Measurements from ENCODE around the gene SLC2A13. TPM values are rescaled to one million over a fixed set of nuclear protein-coding genes. Genes with fewer than 3 reads are reported as not detected.
"Not testable (repeated sequence)": the region's sequence is repeated elsewhere in the genome, so short reads cannot be mapped to it uniquely, and the experiment has no call there.

Gene SLC2A13
- polyA plus RNA-seq, 3 donors = 1.7 to 3.5 (median 2.6) TPM

- 69 to 75% (median 74%) methylated on average over 2 of the region's 2 CpGs for WGBS, 3 donors
- H3K27ac ChIP-seq (ENCODE audit: low read depth, low read length) = no peak overlapping the region
Measured at GRCh38 chr12:39805651-39806050, 300.2 kb downstream of the SLC2A13 start.

DNA sequence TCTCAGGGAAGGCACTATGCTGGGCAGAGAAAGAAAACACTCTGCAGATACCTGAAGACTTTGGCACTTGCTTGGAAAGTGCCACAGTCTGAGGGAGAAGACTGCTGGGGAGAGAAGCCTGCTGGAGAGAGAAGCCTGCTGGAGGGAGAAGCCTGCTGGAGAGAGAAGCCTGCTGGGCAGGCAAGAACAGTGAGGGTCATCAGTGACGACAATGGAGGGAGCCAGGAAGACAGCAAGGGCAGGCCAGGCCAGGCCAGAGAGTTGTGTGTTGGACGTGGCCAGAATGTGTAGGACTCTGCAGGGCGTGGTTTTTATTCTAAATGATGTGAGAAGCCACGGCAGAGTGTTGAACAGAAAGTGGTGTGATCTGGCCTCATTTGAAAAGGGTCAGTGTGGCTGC, 301.0 kb downstream of the SLC2A13 start:
- H3K27ac ChIP-seq (ENCODE audit: low read depth, low read length) = no peak overlapping the region
- WGBS, 3 donors = 70 to 84% (median 72%) methylated on average over 4 of the region's 4 CpGs

DNA sequence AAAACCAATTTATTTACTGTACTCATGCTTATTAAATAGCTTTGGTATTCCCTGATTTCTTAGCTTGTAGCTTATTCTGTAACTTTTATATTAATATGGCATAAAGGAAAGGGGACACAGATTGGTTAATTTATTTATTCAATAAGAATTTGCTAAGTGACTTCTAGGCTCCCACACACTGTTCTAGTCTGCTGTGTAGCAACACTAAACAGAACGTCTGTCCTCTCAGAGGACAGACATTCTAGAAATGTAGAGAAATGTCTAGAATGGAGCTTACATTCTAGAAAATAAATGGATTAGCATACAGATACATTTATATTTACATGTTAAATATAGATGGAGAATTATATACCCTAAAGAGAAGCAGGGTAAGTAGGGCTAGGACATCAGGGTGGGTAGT, 301.4 kb downstream of the SLC2A13 start:
- H3K27ac ChIP-seq (ENCODE audit: low read depth, low read length) = no peak overlapping the region
- WGBS, 3 donors = 74 to 80% (median 76%) methylated on average over 1 of the region's 1 CpG

GRCh38 chr12:39803151-39803550, 302.7 kb downstream of the SLC2A13 start:
- whole genome bisulfite sequencing, 3 donors = 64 to 80% (median 77%) methylated on average over 2 of the region's 2 CpGs
- H3K27ac ChIP-seq (ENCODE audit: low read depth, low read length) = no peak overlapping the region

- no peak overlapping the region for H3K27ac ChIP-seq (ENCODE audit: low read depth, low read length)
- WGBS, 3 donors = 91 to 99% (median 92%) methylated on average over 4 of the region's 4 CpGs
Measured at GRCh38 chr12:39798977-39799376, 306.9 kb downstream of the SLC2A13 start.

DNA sequence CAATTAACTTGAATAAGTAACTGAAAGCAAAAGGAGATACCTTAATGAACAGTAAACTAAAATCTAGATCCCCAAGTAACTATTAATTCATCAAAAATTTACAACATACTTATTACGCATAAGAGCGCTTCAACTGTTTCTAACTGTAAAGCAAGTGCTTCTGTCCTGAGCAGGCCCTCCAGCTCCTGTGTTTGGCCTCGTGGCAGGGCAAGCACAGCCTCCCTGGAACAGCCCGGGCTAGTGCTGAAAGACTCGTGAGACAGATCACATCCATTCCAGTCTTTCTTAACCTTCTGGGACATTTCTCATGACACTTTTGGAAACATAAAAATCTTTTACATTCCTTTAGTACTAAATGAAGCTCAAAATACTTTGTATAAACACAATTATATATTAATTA, 307.5 kb downstream of the SLC2A13 start:
- 79 to 93% (median 87%) methylated on average over 5 of the region's 5 CpGs for WGBS, 3 donors
- H3K27ac ChIP-seq (ENCODE audit: low read depth, low read length) = no peak overlapping the region

- H3K27ac ChIP-seq (ENCODE audit: low read depth, low read length) = no peak overlapping the region
- 90 to 94% (median 94%) methylated on average over 2 of the region's 2 CpGs for WGBS, 3 donors
Measured at GRCh38 chr12:39795481-39795880, 310.4 kb downstream of the SLC2A13 start.

- no peak overlapping the region for H3K27ac ChIP-seq (ENCODE audit: low read depth, low read length)
- WGBS, 3 donors = 86 to 88% (median 88%) methylated on average over 1 of the region's 1 CpG
Measured at GRCh38 chr12:39792938-39793337, 312.9 kb downstream of the SLC2A13 start.

GRCh38 chr12:39788239-39788638, 317.6 kb downstream of the SLC2A13 start:
- WGBS, 3 donors = 93 to 94% (median 94%) methylated on average over 2 of the region's 2 CpGs
- no peak overlapping the region for H3K27ac ChIP-seq (ENCODE audit: low read depth, low read length)

DNA sequence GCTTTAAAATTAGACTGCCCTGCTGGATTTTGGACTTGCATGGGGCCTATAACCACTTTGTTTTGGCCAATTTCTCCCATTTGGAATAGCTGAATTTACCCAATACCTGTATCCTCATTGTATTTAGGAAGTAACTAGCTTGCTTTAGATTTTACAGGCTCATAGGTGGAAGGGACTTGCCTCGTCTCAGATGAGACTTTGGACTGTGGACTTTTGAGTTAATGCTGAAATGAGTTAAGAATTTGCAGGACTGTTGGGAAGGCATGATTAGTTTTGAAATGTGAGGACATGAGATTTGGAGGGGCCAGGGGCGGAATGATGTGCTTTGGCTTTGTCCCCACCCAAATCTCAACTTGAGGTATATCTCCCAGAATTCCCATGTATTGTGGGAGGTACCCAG, 320.1 kb downstream of the SLC2A13 start:
- WGBS, 3 donors = 82 to 93% (median 92%) methylated on average over 2 of the region's 2 CpGs

DNA sequence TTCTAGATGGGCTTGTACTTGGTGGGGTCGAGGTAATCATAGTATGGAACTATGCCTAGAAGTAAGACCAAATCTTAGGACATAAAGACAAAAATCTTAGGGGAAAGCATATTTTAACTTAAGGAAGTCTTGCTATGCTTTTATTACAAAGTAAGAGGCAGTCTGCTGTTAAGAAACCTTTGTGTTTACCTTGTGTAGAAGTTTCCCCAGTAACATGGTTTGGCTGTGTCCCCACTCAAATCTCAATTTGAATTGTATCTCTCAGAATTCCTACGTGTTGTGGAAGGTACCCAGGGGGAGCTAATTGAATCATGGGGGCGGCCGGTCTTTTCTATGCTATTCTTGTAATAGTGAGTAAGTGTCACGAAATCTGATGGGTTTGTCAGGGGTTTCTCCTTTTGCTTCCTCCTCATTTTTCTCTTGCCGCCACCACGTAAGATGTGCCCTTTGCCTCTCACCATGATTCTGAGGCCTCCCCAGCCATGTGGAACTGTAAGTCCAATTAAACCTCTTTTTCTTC, 323.8 kb downstream of the SLC2A13 start:
- WGBS, 3 donors = 76 to 89% (median 83%) methylated on average over 7 of the region's 7 CpGs
- no peak overlapping the region for H3K27ac ChIP-seq (ENCODE audit: low read depth, low read length)

More for the DNA sequence above, 320.1 kb downstream of the SLC2A13 start:
- H3K27ac ChIP-seq (ENCODE audit: low read depth, low read length) = not testable (repeated sequence)

DNA sequence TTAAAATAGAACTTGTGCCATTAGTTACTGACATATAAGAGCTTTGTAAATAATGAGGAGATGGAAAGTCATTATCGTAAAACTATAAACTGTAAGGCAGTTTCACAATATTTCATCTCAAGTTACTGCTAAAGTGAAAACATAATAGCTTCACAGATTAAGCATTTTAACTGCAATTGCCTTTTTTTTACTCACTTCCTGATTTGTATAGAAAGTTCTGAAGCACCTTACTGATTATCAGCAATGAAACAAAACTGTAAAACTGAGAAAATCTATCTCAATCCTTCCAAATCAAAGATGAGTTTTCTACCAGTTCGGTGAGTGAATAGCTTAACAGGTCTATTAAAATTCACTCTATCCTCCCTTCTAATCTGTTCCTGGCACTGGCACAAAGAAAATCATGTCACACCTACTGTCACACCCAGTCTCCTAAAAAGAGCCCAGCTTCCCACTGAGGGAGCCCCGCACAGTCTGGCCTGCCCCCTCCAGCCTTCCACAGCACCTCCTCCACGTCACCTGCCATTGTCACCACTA, 324.9 kb downstream of the SLC2A13 start:
- H3K27ac ChIP-seq (ENCODE audit: low read depth, low read length) = no peak overlapping the region
- 80 to 84% (median 83%) methylated on average over 4 of the region's 4 CpGs for WGBS, 3 donors

DNA sequence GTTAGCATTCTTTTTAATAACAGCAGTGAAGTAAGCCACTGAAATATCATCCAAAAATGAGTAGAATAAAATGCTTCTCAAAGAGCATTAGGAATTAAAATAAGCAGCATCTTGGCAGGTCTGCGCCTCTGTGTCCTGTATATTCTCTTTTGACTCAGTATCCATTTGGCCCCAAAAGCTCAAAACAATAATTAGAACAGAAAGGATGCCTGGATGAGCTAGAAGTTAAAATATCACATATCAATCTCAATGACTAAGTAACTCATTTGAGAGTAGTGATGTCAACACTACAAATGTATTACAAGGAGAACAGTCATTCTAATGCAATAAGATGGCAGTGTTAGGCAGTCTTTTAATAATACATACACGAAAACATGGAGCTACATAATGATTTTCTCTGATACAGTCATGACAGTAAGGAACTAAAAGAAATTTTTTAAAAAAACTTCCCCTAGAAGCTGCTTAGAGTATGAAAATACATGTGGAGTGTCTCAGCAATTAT, 325.4 kb downstream of the SLC2A13 start:
- WGBS, 3 donors = 70 to 84% (median 80%) methylated on average over 2 of the region's 2 CpGs

DNA sequence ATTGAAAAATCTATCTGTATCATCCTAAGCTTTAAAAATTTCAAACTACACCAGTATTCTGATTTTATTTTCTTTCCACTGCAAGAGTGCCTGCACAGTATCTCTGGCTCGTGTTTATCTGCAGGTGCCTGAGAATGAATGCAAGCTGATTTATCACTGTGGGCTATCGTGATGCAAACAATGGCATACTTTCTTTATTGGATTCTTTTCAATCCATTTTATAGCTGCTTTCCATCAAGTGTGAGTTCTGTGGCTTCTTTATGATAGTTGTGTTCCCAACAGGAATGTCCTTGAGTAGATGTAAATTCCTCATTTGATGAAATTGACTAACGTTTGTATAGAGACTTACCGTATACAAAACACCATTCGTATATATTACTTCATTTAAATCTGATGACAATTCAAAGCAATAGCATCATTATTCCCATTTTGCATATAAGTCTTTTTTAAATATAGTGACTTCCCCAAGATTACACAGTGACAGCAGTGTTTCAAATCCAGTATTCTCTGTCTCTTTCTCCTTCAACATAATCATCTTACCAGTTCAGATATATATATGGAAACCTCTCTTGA, 326.0 kb downstream of the SLC2A13 start:
- H3K27ac ChIP-seq (ENCODE audit: low read depth, low read length) = no peak overlapping the region
- WGBS, 3 donors = 47 to 90% (median 75%) methylated on average over 5 of the region's 5 CpGs

More for the DNA sequence above, 325.4 kb downstream of the SLC2A13 start:
- H3K27ac ChIP-seq (ENCODE audit: low read depth, low read length) = no peak overlapping the region

DNA sequence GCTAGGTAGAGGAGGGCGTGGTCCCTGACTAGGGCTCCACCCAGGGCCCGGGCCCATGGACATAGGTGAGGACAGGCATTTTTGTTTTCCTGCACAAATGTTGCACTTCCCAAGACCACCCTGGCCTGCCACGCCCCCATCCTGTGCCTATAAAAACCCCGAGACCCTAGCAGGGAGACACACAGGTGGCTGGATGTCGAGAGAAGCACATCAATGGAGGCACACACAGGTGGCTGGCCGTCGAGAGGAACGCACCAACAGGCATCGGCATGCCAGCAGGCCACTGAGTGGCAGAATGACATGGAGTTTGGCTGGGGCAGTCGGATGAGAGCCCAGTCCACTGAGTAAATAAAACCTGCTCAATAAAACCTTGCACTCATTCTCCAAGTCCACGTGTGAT, 328.4 kb downstream of the SLC2A13 start:
- no peak overlapping the region for H3K27ac ChIP-seq (ENCODE audit: low read depth, low read length)
- WGBS, 3 donors = 92 to 93% (median 93%) methylated on average over 11 of the region's 11 CpGs

DNA sequence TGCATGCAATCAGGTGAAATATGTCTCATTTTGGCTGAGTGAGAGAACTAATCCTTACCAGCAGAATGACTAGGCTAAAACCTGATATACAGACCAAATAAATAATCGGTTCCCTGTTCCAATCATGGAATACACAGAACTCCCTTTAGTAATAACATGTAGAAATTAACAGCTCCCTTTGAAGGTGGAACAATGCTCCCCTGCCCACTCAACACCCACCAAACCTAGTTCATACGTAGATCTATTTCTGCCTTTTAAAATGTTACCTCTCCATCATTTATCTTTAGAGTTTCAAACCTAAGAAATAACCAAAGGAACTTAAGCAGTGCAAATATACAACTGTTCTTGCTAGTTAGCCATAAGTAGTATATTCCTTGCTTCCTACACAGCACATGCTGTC, 332.6 kb downstream of the SLC2A13 start:
- no peak overlapping the region for H3K27ac ChIP-seq (ENCODE audit: low read depth, low read length)
- WGBS, 3 donors = 91 to 97% (median 93%) methylated on average over 2 of the region's 2 CpGs

DNA sequence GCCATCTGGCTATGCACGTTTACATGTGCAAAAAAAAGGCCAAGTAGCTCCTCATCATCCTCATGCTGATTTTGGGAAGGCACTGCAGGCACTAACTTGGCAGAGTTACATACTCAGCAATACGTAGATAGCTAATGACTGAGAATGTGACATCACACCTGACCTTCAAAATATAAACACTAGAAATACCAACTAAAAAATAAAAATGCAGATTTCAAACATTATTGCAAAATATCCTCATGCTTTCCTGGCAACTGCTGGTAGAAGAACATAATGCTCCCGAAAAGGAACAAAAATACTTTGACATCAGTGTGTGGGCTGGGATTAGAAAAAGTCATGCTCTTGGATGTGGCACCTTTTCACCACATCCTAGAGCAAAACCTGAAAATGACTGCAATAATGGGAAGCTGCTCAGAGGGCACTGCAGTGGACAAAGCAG, 333.0 kb downstream of the SLC2A13 start:
- no peak overlapping the region for H3K27ac ChIP-seq (ENCODE audit: low read depth, low read length)
- 64 to 78% (median 64%) methylated on average over 3 of the region's 3 CpGs for WGBS, 3 donors

DNA sequence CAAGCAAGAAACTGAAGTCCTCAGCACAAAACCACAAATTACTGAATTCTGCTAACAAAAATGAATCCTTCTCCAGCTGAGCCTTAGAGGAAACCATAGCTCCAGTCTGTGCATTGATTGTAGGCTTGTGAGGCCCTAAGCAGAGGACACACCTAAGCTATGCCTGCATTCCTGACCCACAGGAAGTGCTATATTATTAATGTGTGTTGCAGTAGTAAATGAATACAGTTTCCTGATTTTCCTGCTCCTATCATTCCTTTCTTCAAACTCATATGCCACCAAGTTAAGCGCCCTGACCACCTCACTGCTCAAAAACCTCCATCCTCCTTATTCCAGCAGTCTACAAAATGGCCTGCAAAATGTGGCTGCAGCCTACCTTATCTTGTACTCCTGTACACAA, 334.4 kb downstream of the SLC2A13 start:
- WGBS, 3 donors = 84 to 100% (median 93%) methylated on average over 1 of the region's 1 CpG
- H3K27ac ChIP-seq (ENCODE audit: low read depth, low read length) = no peak overlapping the region

DNA sequence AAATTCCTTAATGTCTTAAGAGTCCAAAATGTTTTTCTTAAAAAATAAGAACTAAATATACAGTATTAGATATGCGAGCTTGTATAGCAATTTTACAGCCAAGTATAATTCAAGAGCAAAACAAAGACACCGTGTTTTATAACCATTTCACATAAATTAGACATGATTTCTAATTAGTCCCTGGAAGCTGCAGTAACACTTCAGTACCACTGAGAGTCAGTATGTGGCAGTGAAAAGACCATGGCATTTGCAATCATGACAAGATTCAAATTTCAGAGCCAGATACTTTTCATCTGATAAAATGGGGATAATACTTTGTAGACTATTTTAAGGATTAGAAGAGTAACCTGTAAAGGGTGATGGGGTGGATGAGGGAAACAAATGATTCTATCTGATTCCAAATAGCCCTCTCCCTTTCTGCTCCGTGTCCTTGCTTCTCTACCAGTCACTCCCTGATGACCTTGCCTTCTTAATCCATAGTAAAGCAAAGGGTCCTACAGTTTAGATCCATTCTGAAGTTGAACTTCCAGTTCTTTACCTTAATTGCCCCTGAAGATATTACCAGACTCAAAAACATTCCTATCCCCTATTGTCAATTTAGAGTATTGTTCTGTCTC, 340.8 kb downstream of the SLC2A13 start:
- 46 to 57% (median 55%) methylated on average over 3 of the region's 3 CpGs for WGBS, 3 donors
- no peak overlapping the region for H3K27ac ChIP-seq (ENCODE audit: low read depth, low read length)

DNA sequence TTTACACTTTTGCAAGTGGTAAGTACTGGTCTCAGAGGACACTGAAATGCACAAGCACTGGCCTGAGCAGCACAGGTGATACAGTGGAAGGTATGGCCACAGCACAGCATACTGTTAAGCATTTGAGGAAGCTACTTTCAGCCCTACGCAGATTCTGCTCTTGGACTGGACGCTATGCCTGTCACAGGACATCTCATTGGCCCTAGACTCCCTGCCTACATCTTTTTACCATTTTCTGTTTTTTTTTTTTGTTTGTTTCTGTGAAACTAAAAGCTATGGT, 342.1 kb downstream of the SLC2A13 start:
- no peak overlapping the region for H3K27ac ChIP-seq (ENCODE audit: low read depth, low read length)
- 97% methylated on average over 2 of the region's 2 CpGs for WGBS, 3 donors

Measured in adipose tissue (tissue), 3 donors.